ENCODE measurements around the gene EPHB2. TPM values are rescaled to one million over a fixed set of nuclear protein-coding genes. Genes with fewer than 3 reads are reported as not detected.

EPHB2 gene
- total and polyA plus RNA-seq, 12 donors: 0.15 to 5.0 (median 0.85) TPM

DNA sequence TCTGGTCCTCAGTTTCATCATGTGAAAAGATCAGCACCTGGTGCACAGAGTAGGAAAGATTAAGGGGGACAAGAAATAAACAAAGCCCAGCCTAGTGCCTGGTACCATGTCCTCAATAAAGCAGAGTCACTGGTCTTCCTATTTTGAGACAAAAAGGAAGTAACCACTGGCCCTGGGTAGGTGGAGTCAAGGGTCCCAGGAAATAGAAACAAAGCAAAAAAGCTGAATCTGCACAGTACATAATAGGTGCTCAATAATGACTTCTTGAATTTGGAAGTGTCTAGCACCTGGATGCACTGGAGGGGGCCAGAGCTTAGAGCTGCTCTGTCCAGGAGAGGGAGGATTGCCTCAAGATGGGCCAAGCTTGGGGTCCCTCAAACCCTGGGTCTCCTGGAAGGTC lies 1.9 kb upstream of the EPHB2 start:
- Histone ChIP-seq H3K4me1 (peaks cover 0 to 41% (median 8%) of the 10 kb centered on the region in 9 donors), H3K27me3 (peaks cover 0 to 41% (median 36%) of the 10 kb centered on the region in 7 donors), H3K36me3 (no peaks in the 10 kb centered on the region), H3K27ac (no peak overlapping the region), H3K4me3 (no peak overlapping the region), H3K9me3 (no peaks in the 10 kb centered on the region)
- ATAC-seq (no peak), DNase-seq (no peak)
- TF ChIP-seq, protein P1, sequence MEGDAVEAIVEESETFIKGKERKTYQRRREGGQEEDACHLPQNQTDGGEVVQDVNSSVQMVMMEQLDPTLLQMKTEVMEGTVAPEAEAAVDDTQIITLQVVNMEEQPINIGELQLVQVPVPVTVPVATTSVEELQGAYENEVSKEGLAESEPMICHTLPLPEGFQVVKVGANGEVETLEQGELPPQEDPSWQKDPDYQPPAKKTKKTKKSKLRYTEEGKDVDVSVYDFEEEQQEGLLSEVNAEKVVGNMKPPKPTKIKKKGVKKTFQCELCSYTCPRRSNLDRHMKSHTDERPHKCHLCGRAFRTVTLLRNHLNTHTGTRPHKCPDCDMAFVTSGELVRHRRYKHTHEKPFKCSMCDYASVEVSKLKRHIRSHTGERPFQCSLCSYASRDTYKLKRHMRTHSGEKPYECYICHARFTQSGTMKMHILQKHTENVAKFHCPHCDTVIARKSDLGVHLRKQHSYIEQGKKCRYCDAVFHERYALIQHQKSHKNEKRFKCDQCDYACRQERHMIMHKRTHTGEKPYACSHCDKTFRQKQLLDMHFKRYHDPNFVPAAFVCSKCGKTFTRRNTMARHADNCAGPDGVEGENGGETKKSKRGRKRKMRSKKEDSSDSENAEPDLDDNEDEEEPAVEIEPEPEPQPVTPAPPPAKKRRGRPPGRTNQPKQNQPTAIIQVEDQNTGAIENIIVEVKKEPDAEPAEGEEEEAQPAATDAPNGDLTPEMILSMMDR (IDR thresholded peaks at IDR 0.05): no peak
- intact Hi-C loops (cut with DNase I): loop anchor here in 4 of 10 donors (10.0 kb wide), 4 partner anchors 156 to 226 kb away; no protein-coding TSS in a partner anchor

DNA sequence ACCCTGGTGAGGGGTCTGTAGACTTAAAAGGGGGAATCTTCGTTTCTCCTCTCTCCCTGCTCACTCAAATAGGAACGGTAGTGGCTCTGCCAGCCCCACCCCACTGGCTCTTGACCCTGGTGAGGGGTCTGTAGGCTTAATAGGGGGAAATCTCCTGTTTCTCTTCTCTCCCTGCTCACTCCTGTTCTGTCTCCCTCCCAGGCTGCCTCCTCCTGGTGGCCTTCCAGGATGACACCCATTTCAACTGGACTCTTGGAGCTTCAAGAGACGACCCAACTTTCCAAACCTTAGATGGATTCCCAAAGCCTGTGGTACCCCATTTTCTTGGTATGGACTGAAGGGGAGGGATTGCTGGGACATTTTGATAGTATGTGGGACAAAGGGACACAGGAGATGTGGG lies 1.4 kb upstream of the EPHB2 start:
- intact Hi-C loops (cut with DNase I): loop anchor here in 4 of 10 donors (10.0 kb wide), 4 partner anchors 156 to 226 kb away; no protein-coding TSS in a partner anchor
- Histone ChIP-seq H3K27me3 (peaks cover 0 to 45% (median 36%) of the 10 kb centered on the region in 7 donors), H3K9me3 (no peaks in the 10 kb centered on the region), H3K27ac (no peak overlapping the region), H3K4me1 (peaks cover 0 to 41% (median 8%) of the 10 kb centered on the region in 9 donors), H3K36me3 (no peaks in the 10 kb centered on the region), H3K4me3 (no peak overlapping the region)
- TF ChIP-seq, protein P1 (IDR thresholded peaks at IDR 0.05): no peak
- WGBS, 2 donors: 77 to 84% methylated on average over 3 of the region's 3 CpGs
- no peak for ATAC-seq
- DNase-seq: no peak

DNA sequence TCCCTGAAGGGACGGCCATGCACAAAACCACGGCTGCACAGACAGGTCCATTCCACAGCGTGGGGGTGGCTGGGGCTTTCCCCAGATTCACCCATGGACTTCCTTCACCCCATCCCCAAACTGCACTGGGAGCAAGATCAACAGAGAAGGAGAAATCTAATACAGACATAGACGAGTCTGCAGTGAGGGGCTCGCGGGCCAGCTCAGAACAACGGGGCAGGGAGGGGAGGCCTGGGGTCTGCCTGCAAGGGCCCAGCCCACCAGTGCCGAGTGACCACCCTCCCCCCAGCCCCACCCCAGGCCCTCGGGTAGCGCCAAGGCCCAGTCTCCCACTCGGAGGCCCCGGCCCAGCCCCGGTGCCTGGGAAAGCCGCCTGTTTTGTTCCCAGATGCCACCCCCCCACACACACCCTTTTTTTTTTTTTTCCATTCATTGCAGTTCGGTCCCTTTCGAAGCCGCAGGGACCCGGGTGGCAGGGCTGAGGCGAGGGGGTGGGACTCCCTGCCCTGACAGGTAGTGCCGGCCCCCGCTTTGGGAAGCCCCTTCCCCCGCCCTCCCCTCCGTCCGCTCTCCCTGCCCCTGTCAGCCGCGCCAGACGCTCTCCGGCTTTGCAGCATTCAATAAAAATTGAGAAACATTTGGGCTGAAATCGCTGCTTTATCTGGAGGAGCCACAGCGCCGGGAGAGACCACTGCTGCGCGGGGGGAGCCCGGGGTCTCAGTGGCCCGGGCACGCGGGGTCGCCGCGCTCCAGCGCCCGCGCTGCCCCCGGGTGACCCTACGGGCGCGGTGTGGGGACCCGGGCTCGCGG lies 543 bp upstream of the EPHB2 start:
- TF ChIP-seq, protein P1 (IDR thresholded peaks at IDR 0.05): no peak
- peak in 7 of 8 donors; percentile 25 to 54 (median 43) for ATAC-seq
- H3K4me3 ChIP-seq: peak overlapping the region in 9 of 10 donors; percentile 31 to 52 (median 47)
- H3K27ac ChIP-seq: peak overlapping the region in 1 of 10 donors; percentile 6
- whole genome bisulfite sequencing, 2 donors: 6 to 7% methylated on average over 41 to 50 of the region's 50 CpGs
- peaks cover 0 to 38% (median 8%) of the 10 kb centered on the region in 9 donors for H3K4me1 ChIP-seq
- peak; percentile 41 to 70 for DNase-seq
- intact Hi-C loops (cut with DNase I): loop anchor here in 4 of 10 donors (10.0 kb wide), 4 partner anchors 155 to 225 kb away; no protein-coding TSS in a partner anchor
- no peaks in the 10 kb centered on the region for H3K36me3 ChIP-seq
- H3K27me3 ChIP-seq: peaks cover 0 to 54% (median 40%) of the 10 kb centered on the region in 7 donors
- no peaks in the 10 kb centered on the region for H3K9me3 ChIP-seq

DNA sequence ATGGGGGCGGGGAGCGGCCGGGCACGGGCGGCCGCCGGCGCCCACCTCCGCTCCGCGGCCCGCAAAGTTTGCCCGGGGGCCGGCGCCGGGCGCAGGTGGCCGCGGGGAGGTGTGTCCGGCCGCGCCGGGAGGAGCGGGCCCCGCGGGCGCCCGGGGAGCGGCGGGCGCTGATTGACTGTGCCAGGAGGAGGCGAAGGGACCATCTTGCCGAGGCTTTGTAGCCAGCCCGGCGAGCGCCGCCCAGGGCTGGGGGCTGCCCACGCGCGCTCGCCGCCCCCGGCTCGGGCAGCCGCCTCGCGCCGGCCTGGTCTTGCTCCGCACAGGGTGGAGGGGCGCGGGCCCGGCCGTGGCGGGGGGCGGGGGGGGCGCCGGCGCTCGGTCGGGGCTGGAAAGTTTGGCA lies 432 bp downstream of the EPHB2 start:
- no peak for DNase-seq
- intact Hi-C loops (cut with DNase I): no loop called here
- H3K4me1 ChIP-seq: peaks cover 0 to 38% (median 8%) of the 10 kb centered on the region in 9 donors
- H3K9me3 ChIP-seq: no peaks in the 10 kb centered on the region
- peak overlapping the region in 9 of 10 donors; percentile 38 to 58 (median 46) for H3K4me3 ChIP-seq
- H3K27ac ChIP-seq: no peak overlapping the region
- WGBS, 2 donors: 0 to 1% methylated on average over 32 to 60 of the region's 60 CpGs
- TF ChIP-seq, protein P1 (IDR thresholded peaks at IDR 0.05): no peak
- H3K36me3 ChIP-seq: no peaks in the 10 kb centered on the region
- no peak for ATAC-seq
- peaks cover 0 to 55% (median 42%) of the 10 kb centered on the region in 7 donors for H3K27me3 ChIP-seq
